ENCODE data around the gene MRGPRD.

- no peak for TF ChIP-seq CTCF (conservative IDR thresholded peaks at IDR 0.05 in 1 of 2, IDR thresholded peaks at IDR 0.05 in 1 of 2; ENCODE audit: low read depth in 1 of 2, low read length in 2 of 2)
- no peak for TF ChIP-seq EZH2 (IDR thresholded peaks at IDR 0.05; ENCODE audit: low read length, missing control alignments)
Observed at GRCh38 chr11:68973219-68973618, 7.6 kb downstream of the MRGPRD start.

All from fibroblast of lung (primary cell).